Measurements from ENCODE around the gene DES.
"Not testable (repeated sequence)": the region's sequence is repeated elsewhere in the genome, so short reads cannot be mapped to it uniquely, and the experiment has no call there.

GRCh38 chr2:219395056-219395455 is 23.1 kb upstream of the DES start:
- TF ChIP-seq, protein P1, sequence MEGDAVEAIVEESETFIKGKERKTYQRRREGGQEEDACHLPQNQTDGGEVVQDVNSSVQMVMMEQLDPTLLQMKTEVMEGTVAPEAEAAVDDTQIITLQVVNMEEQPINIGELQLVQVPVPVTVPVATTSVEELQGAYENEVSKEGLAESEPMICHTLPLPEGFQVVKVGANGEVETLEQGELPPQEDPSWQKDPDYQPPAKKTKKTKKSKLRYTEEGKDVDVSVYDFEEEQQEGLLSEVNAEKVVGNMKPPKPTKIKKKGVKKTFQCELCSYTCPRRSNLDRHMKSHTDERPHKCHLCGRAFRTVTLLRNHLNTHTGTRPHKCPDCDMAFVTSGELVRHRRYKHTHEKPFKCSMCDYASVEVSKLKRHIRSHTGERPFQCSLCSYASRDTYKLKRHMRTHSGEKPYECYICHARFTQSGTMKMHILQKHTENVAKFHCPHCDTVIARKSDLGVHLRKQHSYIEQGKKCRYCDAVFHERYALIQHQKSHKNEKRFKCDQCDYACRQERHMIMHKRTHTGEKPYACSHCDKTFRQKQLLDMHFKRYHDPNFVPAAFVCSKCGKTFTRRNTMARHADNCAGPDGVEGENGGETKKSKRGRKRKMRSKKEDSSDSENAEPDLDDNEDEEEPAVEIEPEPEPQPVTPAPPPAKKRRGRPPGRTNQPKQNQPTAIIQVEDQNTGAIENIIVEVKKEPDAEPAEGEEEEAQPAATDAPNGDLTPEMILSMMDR (IDR thresholded peaks at IDR 0.05), result not testable (repeated sequence)
- TF ChIP-seq POLR2A (IDR thresholded peaks at IDR 0.05), result not testable (repeated sequence)

All from body of pancreas (tissue), 4 donors.